ENCODE data around the gene PCDHGA9. TPM values are rescaled to one million over a fixed set of nuclear protein-coding genes. Genes with fewer than 3 reads are reported as not detected.

Gene PCDHGA9
- 10 to 100 TPM in 1 of 4 donors, 1 to 10 TPM in 3; 1.9 to 17.3 (median 4.0) TPM for total RNA-seq

- TF ChIP-seq POLR2A (IDR thresholded peaks at IDR 0.05) (no peak), CTCF (IDR thresholded peaks at IDR 0.05) (peak in 3 of 6 experiments; percentile 32 to 37 (median 35))
- Histone ChIP-seq H3K27me3 (no peaks in the 10 kb centered on the region), H3K9me3 (peaks cover 0 to 58% (median 14%) of the 10 kb centered on the region in 4 donors), H3K4me3 (peak within 1 kb of the TSS in 1 of 4 donors; percentile 10), H3K36me3 (no peaks in the 10 kb centered on the region), H3K4me1 (no peaks in the 10 kb centered on the region), H3K27ac (no peak within 1 kb of the TSS)
- DNase-seq, result no peak
These were observed at the start of gene PCDHGA9 for GRCh38 chr5:141402553-141403243. PCDHGA9 (plus strand) TSS chr5:141402778; CDS start chr5:141402953, 175 bp downstream.

- H3K27ac ChIP-seq, result no peak within 1 kb of the TSS
- DNase-seq, result no peak
- TF ChIP-seq POLR2A (IDR thresholded peaks at IDR 0.05) (no peak), CTCF (IDR thresholded peaks at IDR 0.05) (peak in 4 of 6 experiments; percentile 3 to 25 (median 8))
- no peaks in the 10 kb centered on the region for H3K36me3 ChIP-seq
- H3K4me3 ChIP-seq, result peak within 1 kb of the TSS in 2 of 4 donors; percentile 30 to 32
- peaks cover 0 to 53% (median 7%) of the 10 kb centered on the region in 4 donors for H3K9me3 ChIP-seq
- no peaks in the 10 kb centered on the region for H3K4me1 ChIP-seq
- no peaks in the 10 kb centered on the region for H3K27me3 ChIP-seq
These were observed 47.6 kb upstream of the PCDHGA9 start, which contains the start of gene PCDHGA4 for GRCh38 chr5:141354900-141355469. PCDHGA4 (plus strand) TSS chr5:141355021; CDS start chr5:141355108, 87 bp downstream.

GRCh38 chr5:141355641-141356040 is 46.9 kb upstream of the PCDHGA9 start:
- Histone ChIP-seq H3K4me3 (no peak overlapping the region), H3K9me3 (peaks cover 0 to 58% (median 7%) of the 10 kb centered on the region in 4 donors), H3K36me3 (no peaks in the 10 kb centered on the region), H3K27me3 (no peaks in the 10 kb centered on the region), H3K4me1 (no peaks in the 10 kb centered on the region), H3K27ac (no peak overlapping the region)
- TF ChIP-seq POLR2A (IDR thresholded peaks at IDR 0.05) (no peak), CTCF (IDR thresholded peaks at IDR 0.05) (no peak)
- no peak for DNase-seq

GRCh38 chr5:141356133-141356532 is 46.4 kb upstream of the PCDHGA9 start:
- TF ChIP-seq CTCF (IDR thresholded peaks at IDR 0.05) (no peak), POLR2A (IDR thresholded peaks at IDR 0.05) (no peak)

GRCh38 chr5:141356950-141357349 is 45.6 kb upstream of the PCDHGA9 start:
- peaks cover 0 to 61% (median 7%) of the 10 kb centered on the region in 4 donors for H3K9me3 ChIP-seq
- H3K4me1 ChIP-seq, result no peaks in the 10 kb centered on the region
- no peak for TF ChIP-seq CTCF (IDR thresholded peaks at IDR 0.05)
- TF ChIP-seq POLR2A (IDR thresholded peaks at IDR 0.05), result no peak
- no peaks in the 10 kb centered on the region for H3K36me3 ChIP-seq
- H3K4me3 ChIP-seq, result no peak overlapping the region
- no peak overlapping the region for H3K27ac ChIP-seq
- no peaks in the 10 kb centered on the region for H3K27me3 ChIP-seq
- no peak for DNase-seq

More at GRCh38 chr5:141356133-141356532, 46.4 kb upstream of the PCDHGA9 start:
- H3K27me3 ChIP-seq, result no peaks in the 10 kb centered on the region
- H3K9me3 ChIP-seq, result peaks cover 0 to 61% (median 7%) of the 10 kb centered on the region in 4 donors
- no peaks in the 10 kb centered on the region for H3K36me3 ChIP-seq
- H3K4me1 ChIP-seq, result no peaks in the 10 kb centered on the region
- no peak overlapping the region for H3K27ac ChIP-seq
- DNase-seq, result no peak
- H3K4me3 ChIP-seq, result no peak overlapping the region

All from Peyer's patch (tissue), 4 donors.